Endometrium (tissue), 2 donors: ENCODE measurements around the gene AGPAT3.

Experiments used
- FAIRE-seq: peaks from 2 replicates; lab custom pipeline; 2012; peaks lifted over from hg19 to GRCh38; lab: Jason Lieb, UNC
- donor health status: control.
- donor health status: control.

The AGPAT3 gene

GRCh38 chr21:43957128-43957571, 92.1 kb downstream of the AGPAT3 start:
- no peak for FAIRE-seq

GRCh38 chr21:43957611-43958362, 92.8 kb downstream of the AGPAT3 start:
- no peak for FAIRE-seq

GRCh38 chr21:43958364-43959158, 93.5 kb downstream of the AGPAT3 start:
- FAIRE-seq: no peak

- no peak for FAIRE-seq
These were observed 94.5 kb downstream of the AGPAT3 start for GRCh38 chr21:43959231-43960116.

- FAIRE-seq: no peak
These were observed 96.4 kb downstream of the AGPAT3 start for GRCh38 chr21:43961382-43961909.

- no peak for FAIRE-seq
These were observed 101.0 kb downstream of the AGPAT3 start for GRCh38 chr21:43965911-43966585.

- no peak for FAIRE-seq
These were observed 102.0 kb downstream of the AGPAT3 start for GRCh38 chr21:43966946-43967512.

- no peak for FAIRE-seq
These were observed 103.0 kb downstream of the AGPAT3 start for GRCh38 chr21:43967981-43968380.

GRCh38 chr21:43968410-43969114, 103.5 kb downstream of the AGPAT3 start:
- no peak for FAIRE-seq

GRCh38 chr21:43969115-43969444, 104.1 kb downstream of the AGPAT3 start:
- FAIRE-seq: no peak

- FAIRE-seq: no peak
These were observed 105.5 kb downstream of the AGPAT3 start for GRCh38 chr21:43970551-43970950.

- no peak for FAIRE-seq
These were observed 106.4 kb downstream of the AGPAT3 start for GRCh38 chr21:43971201-43971991.

- FAIRE-seq: no peak
These were observed 106.9 kb downstream of the AGPAT3 start for GRCh38 chr21:43971992-43972255.

- no peak for FAIRE-seq
These were observed 108.0 kb downstream of the AGPAT3 start for GRCh38 chr21:43972850-43973633.

- FAIRE-seq: no peak
These were observed 108.6 kb downstream of the AGPAT3 start for GRCh38 chr21:43973634-43973955.

- no peak for FAIRE-seq
These were observed 109.9 kb downstream of the AGPAT3 start for GRCh38 chr21:43974791-43975468.

- no peak for FAIRE-seq
These were observed 110.6 kb downstream of the AGPAT3 start for GRCh38 chr21:43975469-43976098.

- no peak for FAIRE-seq
These were observed 111.6 kb downstream of the AGPAT3 start for GRCh38 chr21:43976661-43977060.
